Activated CD4-positive, alpha-beta T cell treated with anti-CD3 and anti-CD28 coated beads, Interleukin-2, amount 10 ng/mL, durations not matched to agents 7 days and 5 days (primary cell): ENCODE data around the gene DUSP12. TPM values are rescaled to one million over a fixed set of nuclear protein-coding genes. Genes with fewer than 3 reads are reported as not detected.
"Not testable (repeated sequence)": the region's sequence is repeated elsewhere in the genome, so short reads cannot be mapped to it uniquely, and the experiment has no call there.

Experiments
- CTCF ChIA-PET: fragments of 350-600 bp; sonication (Branson Sonifier 250); formaldehyde crosslinking; loops from one replicate; lab custom pipeline; 2021; ENCODE audit warnings: antibody characterized with exemption; lab: Charles Lee
- POLR2A ChIA-PET: fragments of 350-600 bp; sonication (Branson Sonifier 250); formaldehyde crosslinking; loops from one replicate; lab custom pipeline; 2021; ENCODE audit warnings: antibody characterized with exemption; lab: Charles Lee
- DNase-seq: peaks from one replicate; pipeline ENCODE4 v3.0.0-alpha.2; 2020
- H3K27ac Mint-ChIP-seq: one replicate; pipeline ENCODE4 v1.8.0; 2021; ENCODE audit warnings: mild to moderate bottlenecking, moderate library complexity, mixed read lengths
- H3K27me3 Mint-ChIP-seq: one replicate; pipeline ENCODE4 v1.8.0; 2021; ENCODE audit warnings: mixed read lengths
- H3K36me3 Mint-ChIP-seq: one replicate; pipeline ENCODE4 v1.8.0; 2021; ENCODE audit warnings: low read depth, mixed read lengths
- H3K4me1 Mint-ChIP-seq: one replicate; pipeline ENCODE4 v1.8.0; 2021; ENCODE audit warnings: mixed read lengths
- H3K4me3 Mint-ChIP-seq: one replicate; pipeline ENCODE4 v1.8.0; 2021; ENCODE audit warnings: mild to moderate bottlenecking, moderate library complexity, mixed read lengths
- H3K9me3 Mint-ChIP-seq: one replicate; pipeline ENCODE4 v1.8.0; 2021; ENCODE audit warnings: mixed read lengths
- total RNA-seq, 2 experiments: library from RNA; stranded (reverse); gene quantifications; one replicate each; pipeline ENCODE4 v1.2.3, GENCODE V29; 2021

Gene DUSP12
- total RNA-seq, 2 experiments from 2014 or later: 21.6 TPM

DNA sequence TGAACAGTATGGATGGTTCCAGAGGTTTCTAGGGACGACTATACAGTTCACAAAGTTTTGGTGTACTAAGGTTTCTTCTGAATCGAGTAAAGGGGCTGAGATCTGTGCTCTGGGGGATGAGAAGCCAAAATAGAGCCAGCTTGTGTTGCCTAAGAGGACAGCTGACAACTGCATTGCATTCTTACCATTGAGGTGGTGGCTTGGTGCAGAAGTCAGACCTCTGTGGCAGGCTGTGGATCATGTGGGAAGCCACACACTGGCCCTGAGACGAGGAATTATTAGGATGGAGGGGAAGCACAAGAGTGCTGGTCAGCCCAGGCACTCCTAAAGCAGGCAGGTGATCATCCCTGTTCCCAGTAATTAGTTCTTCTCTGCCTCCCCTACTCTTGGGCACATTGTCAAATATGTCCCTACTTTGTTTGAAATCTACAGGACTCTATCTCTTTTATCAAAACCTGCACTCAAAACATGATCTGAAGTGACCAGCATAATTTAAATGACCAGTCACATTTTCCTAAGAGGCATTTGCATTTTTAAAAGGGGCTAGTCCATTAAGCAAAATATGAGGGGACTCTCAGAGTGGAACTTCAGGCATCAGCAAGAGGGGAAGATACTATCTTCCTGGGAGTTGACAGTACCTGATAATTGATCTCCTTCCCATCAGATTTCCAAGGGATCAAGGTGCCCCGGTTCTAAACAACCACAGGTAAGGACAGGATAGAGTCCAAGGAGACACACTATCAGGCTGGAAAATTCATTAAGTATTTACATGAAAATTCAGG lies 28.4 kb upstream of the DUSP12 start, which contains the start of gene FCRLB:
FCRLB (plus strand) TSS at position 589 of the 782 bp plus-strand sequence. CDS start 1,129 bp downstream, outside the sequence.
- no peaks in the 10 kb centered on the region for H3K36me3 Mint-ChIP-seq
- no peak for DNase-seq
- CTCF ChIA-PET: interaction anchor here (1.3 kb wide), 1 partner anchor 42 kb away, joined by 5 read pairs; no protein-coding TSS in a partner anchor
- no peak within 1 kb of the TSS for H3K4me3 Mint-ChIP-seq
- POLR2A ChIA-PET: no interaction called here
- H3K27ac Mint-ChIP-seq: no peak within 1 kb of the TSS
- H3K4me1 Mint-ChIP-seq: peaks cover 20% of the 10 kb centered on the region
- H3K9me3 Mint-ChIP-seq: no peaks in the 10 kb centered on the region
- H3K27me3 Mint-ChIP-seq: peaks cover 73% of the 10 kb centered on the region

DNA sequence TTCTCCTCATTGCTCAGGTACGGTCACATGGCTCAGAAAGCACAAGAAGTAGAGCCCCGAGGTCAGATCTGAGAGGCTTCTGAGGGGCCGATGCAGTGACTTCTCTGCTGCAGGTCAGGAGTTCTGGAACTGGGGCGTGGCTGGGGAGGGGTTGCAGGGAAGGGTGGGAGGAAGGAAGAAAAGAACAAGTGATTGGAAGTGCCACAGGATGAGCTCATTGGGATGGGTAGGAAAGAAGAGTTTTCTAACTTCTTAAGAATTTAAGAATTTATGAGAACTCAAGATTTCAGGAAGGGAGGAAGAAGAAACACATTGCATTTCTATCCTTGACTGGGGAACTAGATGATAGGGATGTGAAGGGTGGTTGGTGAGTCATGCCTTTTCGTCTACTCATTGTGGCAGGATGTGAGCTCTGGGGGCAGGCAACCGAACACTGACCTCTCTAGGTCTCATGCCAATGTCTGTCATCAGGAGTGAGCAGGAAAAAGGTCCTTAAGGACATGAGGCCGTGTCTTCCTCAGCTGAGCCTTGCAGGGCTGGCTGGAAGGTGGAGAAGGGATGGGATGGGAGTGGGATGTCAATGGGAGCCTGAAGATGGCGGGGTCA lies 27.7 kb upstream of the DUSP12 start:
- peaks cover 22% of the 10 kb centered on the region for H3K4me1 Mint-ChIP-seq
- no peak overlapping the region for H3K4me3 Mint-ChIP-seq
- H3K9me3 Mint-ChIP-seq: no peaks in the 10 kb centered on the region
- H3K27ac Mint-ChIP-seq: no peak overlapping the region
- ChIA-PET CTCF (interaction anchor here (1.1 to 1.3 kb wide), 2 partner anchors 41 to 153 kb away, joined by 3 to 5 read pairs; no protein-coding TSS in a partner anchor), POLR2A (no interaction called here)
- peaks cover 73% of the 10 kb centered on the region for H3K27me3 Mint-ChIP-seq
- H3K36me3 Mint-ChIP-seq: no peaks in the 10 kb centered on the region
- DNase-seq: no peak

DNA sequence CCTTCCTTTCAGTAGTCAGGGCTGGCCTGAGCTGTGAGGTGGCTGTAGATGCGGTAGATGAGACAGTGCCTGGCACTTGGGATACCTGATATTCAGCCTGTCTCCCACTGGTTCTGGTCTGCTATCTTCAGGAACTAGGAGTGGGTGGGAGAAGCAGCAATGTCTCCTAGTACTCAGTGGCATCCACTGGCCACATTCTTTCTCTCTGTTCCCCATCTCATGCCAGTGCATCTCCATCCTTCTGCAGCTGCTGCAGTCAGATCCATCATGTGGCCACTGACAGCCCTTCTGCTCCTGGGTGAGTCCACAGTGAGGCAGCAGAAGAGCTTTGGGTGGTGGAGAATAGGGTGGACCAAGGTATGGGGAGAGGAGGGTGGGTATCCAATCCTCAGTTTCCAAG lies 27.2 kb upstream of the DUSP12 start:
- H3K36me3 Mint-ChIP-seq: no peaks in the 10 kb centered on the region
- DNase-seq: no peak
- CTCF ChIA-PET: interaction anchor here (1.1 to 1.3 kb wide), 2 partner anchors 40 to 152 kb away, joined by 3 to 5 read pairs; no protein-coding TSS in a partner anchor
- POLR2A ChIA-PET: no interaction called here
- H3K4me3 Mint-ChIP-seq: no peak overlapping the region
- no peaks in the 10 kb centered on the region for H3K9me3 Mint-ChIP-seq
- H3K27me3 Mint-ChIP-seq: peaks cover 68% of the 10 kb centered on the region
- no peak overlapping the region for H3K27ac Mint-ChIP-seq
- H3K4me1 Mint-ChIP-seq: peaks cover 23% of the 10 kb centered on the region

DNA sequence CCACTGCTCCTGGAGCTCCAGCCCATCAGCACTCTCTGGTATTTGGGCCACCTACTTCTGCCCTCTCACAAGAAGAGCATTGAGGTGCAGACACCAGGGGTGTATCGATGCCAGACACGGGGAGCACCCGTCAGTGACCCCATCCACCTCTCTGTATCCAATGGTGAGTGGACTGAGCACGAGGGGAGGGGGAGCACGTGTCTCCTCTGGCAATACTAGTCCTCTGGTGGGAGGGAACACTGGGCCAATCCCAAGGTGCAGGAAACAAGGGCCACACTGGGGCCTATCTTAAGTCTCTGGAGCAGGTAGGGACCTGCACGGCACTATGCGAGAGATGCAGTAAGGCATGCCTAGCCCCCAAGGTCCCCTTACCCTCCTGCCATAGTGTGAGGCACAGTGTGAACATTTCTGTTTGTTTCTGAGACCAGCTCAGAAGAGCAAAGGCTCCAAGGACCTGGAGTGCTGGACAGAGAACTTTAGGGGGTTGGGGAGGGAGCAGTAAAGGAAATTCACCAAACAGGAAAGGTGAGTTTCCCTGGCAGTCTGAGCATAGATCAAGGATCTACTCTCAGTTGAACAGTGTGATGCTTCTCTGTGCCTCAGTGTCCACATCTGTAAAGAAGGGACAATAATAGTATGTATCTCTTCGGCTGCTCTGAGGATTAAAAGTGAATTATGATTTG lies 26.0 kb upstream of the DUSP12 start:
- Mint-ChIP-seq H3K4me3 (no peak overlapping the region), H3K36me3 (no peaks in the 10 kb centered on the region), H3K27me3 (peaks cover 74% of the 10 kb centered on the region), H3K27ac (no peak overlapping the region), H3K9me3 (no peaks in the 10 kb centered on the region), H3K4me1 (peaks cover 31% of the 10 kb centered on the region)
- ChIA-PET CTCF (no interaction called here), POLR2A (no interaction called here)
- no peak for DNase-seq

DNA sequence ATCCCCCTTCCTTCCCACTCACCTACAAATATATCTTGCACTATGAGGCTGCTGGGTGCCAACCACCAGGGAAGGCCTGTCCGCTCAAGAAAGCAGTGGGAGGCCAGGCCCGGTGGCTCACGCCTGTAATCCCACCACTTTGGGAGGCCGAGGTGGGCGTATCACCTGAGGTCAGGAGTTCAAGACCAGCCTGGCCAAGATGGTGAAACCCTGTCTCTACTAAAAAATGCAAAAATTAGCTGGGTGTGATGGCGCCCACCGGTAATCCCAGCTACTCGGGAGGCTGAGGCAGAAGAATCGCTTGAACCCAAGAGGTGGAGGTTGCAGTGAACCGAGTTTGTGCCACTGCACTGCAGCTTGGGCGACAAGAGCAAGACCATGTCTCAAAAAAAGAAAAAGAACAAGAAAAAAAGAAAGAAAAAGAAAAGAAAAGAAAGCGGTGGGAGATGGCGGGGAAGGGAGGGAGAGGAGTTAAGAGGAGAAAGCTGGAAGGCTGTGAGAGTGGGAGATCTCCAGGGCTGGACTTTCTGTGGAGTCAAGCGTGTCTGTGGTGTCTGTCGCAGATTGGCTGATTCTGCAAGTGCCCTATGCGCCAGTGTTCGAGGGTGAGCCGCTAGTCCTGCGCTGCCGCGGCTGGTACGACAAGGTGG lies 24.2 kb upstream of the DUSP12 start:
- DNase-seq, H3K36me3 Mint-ChIP-seq, POLR2A ChIA-PET, H3K27ac Mint-ChIP-seq, H3K9me3 Mint-ChIP-seq: not testable (repeated sequence)
- peak overlapping the region; percentile 83 for H3K4me3 Mint-ChIP-seq
- CTCF ChIA-PET: interaction anchor here (1.1 to 2.5 kb wide), 8 partner anchors 9 to 234 kb away, joined by 3 to 14 read pairs (median 7); partner anchors contain the start of gene DUSP12
- H3K4me1 Mint-ChIP-seq: peaks cover 40% of the 10 kb centered on the region
- peaks cover 78% of the 10 kb centered on the region for H3K27me3 Mint-ChIP-seq

DNA sequence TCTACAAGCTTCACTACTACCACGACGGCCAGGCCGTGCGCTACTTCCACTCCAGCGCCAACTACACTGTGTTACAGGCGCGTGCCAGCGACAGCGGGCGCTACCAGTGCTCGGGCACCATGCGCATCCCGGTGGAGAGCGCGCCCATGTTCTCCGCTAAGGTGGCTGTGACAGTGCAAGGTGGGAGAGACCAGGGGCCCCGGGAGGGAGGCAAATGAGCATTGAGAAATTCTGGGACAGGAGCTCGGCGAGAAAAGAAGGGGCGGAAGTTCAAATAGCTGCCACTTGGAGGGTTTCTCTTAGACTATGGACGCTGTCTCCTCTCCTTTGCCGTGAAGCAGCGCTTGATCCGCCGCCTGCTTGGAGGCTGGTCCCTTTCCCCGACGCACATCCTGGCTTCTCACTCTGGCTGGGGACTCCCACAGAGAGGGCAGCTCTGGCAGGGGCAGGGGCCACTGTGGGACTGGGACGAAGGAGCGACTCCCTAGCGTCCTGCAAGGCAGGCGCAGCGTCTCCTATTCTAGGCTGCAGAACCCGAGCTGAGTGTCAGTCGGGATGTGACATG lies 23.6 kb upstream of the DUSP12 start:
- Mint-ChIP-seq H3K27me3 (peaks cover 77% of the 10 kb centered on the region), H3K9me3 (no peaks in the 10 kb centered on the region), H3K27ac (peak overlapping the region; percentile 74), H3K4me3 (peak overlapping the region; percentile 83), H3K36me3 (no peaks in the 10 kb centered on the region), H3K4me1 (peaks cover 43% of the 10 kb centered on the region)
- ChIA-PET POLR2A (no interaction called here), CTCF (interaction anchor here (0.8 to 2.5 kb wide), 11 partner anchors 10 to 234 kb away, joined by 3 to 14 read pairs (median 5); partner anchors contain the start of gene DUSP12)
- peak; percentile 22 for DNase-seq

DNA sequence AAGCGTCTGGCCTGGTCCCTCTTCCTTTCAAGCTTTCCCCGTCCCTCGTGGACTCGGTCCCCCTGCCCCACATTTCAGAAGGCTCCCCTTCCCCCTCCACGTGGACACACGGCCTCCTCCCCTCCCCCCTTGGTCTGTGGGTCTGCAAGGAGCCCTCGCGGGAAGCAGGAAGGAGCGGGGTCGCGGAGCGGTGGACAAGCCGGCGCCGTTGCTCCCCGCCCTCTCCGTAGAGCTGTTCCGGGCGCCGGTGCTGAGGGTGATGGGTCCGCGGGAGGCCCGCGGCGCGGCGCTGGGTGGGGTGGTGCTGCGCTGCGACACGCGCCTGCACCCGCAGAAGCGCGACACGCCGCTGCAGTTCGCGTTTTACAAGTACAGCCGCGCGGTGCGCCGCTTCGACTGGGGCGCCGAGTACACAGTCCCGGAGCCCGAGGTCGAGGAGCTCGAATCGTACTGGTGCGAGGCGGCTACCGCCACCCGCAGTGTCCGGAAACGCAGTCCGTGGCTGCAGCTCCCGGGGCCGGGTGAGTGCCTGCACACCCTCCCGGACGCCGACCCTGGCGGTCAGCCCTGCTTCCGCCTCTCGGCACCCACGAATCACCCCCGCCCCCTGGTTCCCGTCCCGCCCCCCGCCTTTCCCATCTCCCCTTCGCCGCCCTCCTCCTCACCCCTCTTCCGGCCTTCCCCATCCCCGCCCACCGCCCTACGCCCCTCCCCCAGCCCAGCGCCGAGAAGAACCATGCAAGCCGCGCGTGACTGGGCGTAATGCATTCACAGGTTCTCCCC lies 22.9 kb upstream of the DUSP12 start:
- Mint-ChIP-seq H3K27ac (peak overlapping the region; percentile 91), H3K9me3 (no peaks in the 10 kb centered on the region), H3K4me3 (peak overlapping the region; percentile 83), H3K36me3 (no peaks in the 10 kb centered on the region), H3K27me3 (peaks cover 78% of the 10 kb centered on the region), H3K4me1 (peaks cover 44% of the 10 kb centered on the region)
- POLR2A ChIA-PET: no interaction called here
- peak; percentile 73 for DNase-seq
- CTCF ChIA-PET: interaction anchor here (0.8 to 2.5 kb wide), 11 partner anchors 9 to 235 kb away, joined by 3 to 14 read pairs (median 5); partner anchors contain the start of gene DUSP12

DNA sequence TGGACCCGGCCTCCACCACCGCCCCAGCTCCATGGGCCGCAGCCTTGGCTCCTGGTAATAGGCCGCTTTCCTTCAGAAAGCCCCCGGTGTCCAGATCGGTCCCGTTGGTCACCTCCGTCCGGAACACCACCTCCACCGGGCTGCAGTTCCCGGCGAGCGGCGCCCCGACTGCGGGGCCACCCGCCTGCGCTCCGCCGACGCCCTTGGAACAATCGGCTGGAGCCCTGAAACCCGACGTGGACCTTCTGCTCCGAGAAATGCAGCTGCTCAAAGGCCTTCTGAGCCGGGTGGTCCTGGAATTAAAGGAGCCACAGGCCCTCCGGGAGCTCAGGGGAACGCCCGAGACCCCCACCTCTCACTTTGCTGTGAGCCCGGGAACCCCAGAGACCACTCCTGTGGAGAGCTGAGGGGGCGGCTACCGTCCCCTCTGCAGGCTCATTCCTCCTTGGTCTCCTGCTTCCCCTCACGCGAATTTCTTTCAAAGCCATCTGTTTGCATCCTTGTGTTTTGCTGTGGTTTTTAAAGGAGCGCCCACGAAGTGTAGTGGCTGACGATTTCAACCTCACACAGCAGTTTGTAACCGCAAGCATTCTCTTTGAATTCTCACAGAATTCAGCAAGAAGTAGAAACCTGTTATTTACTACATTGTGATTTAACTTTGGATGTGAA lies 22.2 kb upstream of the DUSP12 start:
- peak overlapping the region; percentile 91 for H3K27ac Mint-ChIP-seq
- peak overlapping the region; percentile 83 for H3K4me3 Mint-ChIP-seq
- DNase-seq: peak; percentile 64
- H3K4me1 Mint-ChIP-seq: peaks cover 41% of the 10 kb centered on the region
- peaks cover 75% of the 10 kb centered on the region for H3K27me3 Mint-ChIP-seq
- ChIA-PET POLR2A (no interaction called here), CTCF (interaction anchor here (1.7 to 2.5 kb wide), 6 partner anchors 9 to 22 kb away, joined by 7 to 14 read pairs (median 10); partner anchors contain the start of gene DUSP12)
- no peaks in the 10 kb centered on the region for H3K36me3 Mint-ChIP-seq
- H3K9me3 Mint-ChIP-seq: no peaks in the 10 kb centered on the region

DNA sequence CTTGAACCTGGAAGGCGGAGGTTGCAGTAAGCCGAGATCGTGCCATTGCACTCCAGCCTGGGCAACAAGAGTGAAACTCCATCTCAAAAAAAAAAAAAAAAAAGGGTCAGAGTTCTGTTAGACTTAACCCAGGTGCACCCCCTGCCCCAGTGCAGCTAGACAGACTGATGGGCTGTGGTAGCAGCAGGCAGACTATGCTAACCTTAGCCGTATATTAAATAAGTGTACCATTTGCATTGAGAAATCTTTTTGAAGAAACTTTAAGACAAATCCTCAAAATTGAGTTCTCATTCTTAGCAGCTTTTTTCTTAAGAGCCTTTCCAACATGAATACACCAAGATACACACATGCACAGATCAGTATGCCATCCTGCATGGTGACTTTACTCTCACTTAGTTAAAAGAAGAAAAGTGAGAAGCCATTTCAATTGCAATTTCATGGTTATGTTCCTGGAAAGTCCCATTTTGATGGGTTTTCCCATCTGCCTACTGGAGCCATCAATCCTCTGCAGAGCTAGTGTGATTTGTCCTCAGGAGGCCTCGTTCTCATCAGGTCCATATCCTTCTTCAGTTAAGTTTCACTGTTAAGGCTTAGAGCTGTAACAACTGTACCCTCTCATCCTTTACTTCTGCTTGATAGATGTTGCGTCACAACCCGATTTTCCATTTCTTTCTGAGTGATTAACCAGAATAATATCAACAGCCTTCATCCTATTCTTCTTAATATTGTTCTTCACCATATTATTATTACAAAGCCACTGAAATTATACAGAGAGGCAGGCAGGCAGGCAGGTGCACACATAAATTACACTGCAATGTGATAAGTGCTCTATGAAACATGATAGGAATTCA lies 21.0 kb upstream of the DUSP12 start:
- no peaks in the 10 kb centered on the region for H3K9me3 Mint-ChIP-seq
- ChIA-PET CTCF (interaction anchor here (0.6 to 1.9 kb wide), 2 partner anchors 10 to 25 kb away, joined by 3 to 7 read pairs; no protein-coding TSS in a partner anchor), POLR2A (no interaction called here)
- no peak overlapping the region for H3K4me3 Mint-ChIP-seq
- DNase-seq: no peak
- H3K27ac Mint-ChIP-seq: no peak overlapping the region
- H3K4me1 Mint-ChIP-seq: peaks cover 41% of the 10 kb centered on the region
- no peaks in the 10 kb centered on the region for H3K36me3 Mint-ChIP-seq
- peaks cover 72% of the 10 kb centered on the region for H3K27me3 Mint-ChIP-seq

DNA sequence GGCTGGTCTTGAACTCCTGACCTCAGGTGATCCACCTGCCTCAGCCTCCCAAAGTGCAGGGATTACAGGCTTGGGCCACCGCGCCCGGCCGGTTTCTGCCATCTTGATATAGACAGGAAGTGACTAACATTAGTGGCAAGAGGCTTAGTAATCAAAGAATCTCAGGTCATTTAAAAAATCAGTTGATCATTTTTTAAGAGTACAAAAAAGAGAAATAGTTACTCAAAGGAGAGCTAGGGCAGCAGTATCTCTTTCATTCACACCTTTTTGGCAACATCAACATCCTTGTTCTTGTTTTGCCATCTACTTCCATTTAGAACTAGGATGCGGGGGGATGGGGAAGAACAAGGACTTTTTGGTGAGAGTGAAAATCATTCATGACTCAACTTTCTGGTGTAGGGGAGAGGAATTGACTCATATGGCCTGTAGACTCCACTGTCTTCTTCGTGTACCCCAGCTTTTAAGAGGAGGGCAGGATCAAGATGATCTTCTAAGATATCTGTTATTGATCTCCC lies 19.5 kb upstream of the DUSP12 start:
- Mint-ChIP-seq H3K9me3 (no peaks in the 10 kb centered on the region), H3K27me3 (peaks cover 69% of the 10 kb centered on the region), H3K27ac (no peak overlapping the region), H3K36me3 (no peaks in the 10 kb centered on the region), H3K4me3 (no peak overlapping the region), H3K4me1 (peaks cover 41% of the 10 kb centered on the region)
- ChIA-PET POLR2A (interaction anchor here (0.7 kb wide), 1 partner anchor 238 kb away, joined by 3 read pairs; no protein-coding TSS in a partner anchor), CTCF (interaction anchor here (0.6 to 1.5 kb wide), 5 partner anchors 10 to 325 kb away, joined by 3 read pairs; no protein-coding TSS in a partner anchor)
- peak; percentile 15 for DNase-seq
